ENCODE measurements around the gene FSCN2. TPM values are rescaled to one million over a fixed set of nuclear protein-coding genes. Genes with fewer than 3 reads are reported as not detected.

Gene FSCN2
- total and polyA plus RNA-seq, 10 of the 15 experiments (the other 5 are each of a cell fraction or from before 2014, with no cell fraction given), result 0.12 to 2.1 (median 0.65) TPM; not detected in 3

DNA sequence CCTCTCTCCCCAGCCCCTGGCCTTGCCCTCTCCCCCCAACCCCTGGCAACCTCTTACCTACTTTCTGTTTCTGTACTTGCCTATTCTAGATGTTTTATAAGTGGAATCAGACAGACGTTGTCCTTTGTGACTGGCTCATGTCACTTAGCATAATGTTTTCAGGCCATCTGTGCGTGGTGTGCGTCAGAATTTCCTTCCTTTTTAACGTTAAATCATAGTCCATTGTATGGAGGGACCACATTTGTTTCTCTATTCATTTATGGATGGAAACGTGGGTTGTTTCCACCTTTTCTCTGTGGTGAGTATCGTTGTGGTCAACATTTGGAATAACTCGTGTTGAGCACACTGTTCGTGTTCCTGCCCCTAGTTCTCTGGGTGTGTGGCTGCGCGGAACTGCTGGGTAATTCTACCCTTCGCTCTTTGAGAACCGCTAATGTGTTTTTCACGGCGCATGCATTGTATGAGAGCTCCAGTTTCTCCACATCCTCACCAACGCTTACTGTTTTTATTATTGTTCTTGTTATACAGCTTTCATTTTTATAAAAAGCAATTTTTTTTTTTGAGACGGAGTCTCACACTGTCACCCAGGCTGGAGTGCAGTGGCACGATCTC, 41.9 kb upstream of the FSCN2 start (continued):
- TF ChIP-seq CTCF (IDR thresholded peaks at IDR 0.05 in 2 of 3, conservative IDR thresholded peaks at IDR 0.05 in 1 of 3; ENCODE audit: control insufficient read depth in 2 of 3, extremely low read depth in 1 of 3, insufficient read depth in 1 of 3, low read depth in 3 of 3, low read length in 3 of 3) (no peak), RCOR1 (conservative IDR thresholded peaks at IDR 0.05; ENCODE audit: low read depth, low read length) (no peak)

- no peak overlapping the region for H2AFZ ChIP-seq (ENCODE audit: control insufficient read depth, low read depth, low read length)
- POLR2A ChIA-PET, result no interaction called here
- in situ Hi-C loops (cut with MboI), result loop anchor here (25.0 kb wide), 1 partner anchor 350 kb away; no protein-coding TSS in a partner anchor
Observed at GRCh38 chr17:81487089-81487486, 41.1 kb upstream of the FSCN2 start.

More at GRCh38 chr17:81487089-81487486, 41.1 kb upstream of the FSCN2 start:
- TF ChIP-seq E4F1 (IDR thresholded peaks at IDR 0.05; ENCODE audit: borderline replicate concordance, partially characterized antibody), result no peak
- RAD21 ChIA-PET (ENCODE audit: unreplicated experiment), result no interaction called here
- no peak overlapping the region for H3K4me3 ChIP-seq
- no peak for ATAC-seq
- H4K20me1 ChIP-seq (ENCODE audit: control insufficient read depth, insufficient read depth), result no peaks in the 10 kb centered on the region
- no peak overlapping the region for H3K4me2 ChIP-seq (ENCODE audit: control insufficient read depth, insufficient read depth)
- no peak for FAIRE-seq
- no peaks in the 10 kb centered on the region for H3K79me2 ChIP-seq (ENCODE audit: control insufficient read depth, insufficient read depth, low read length)
- DNase-seq (ENCODE audit: low read depth, low spot score), result no peak
- intact Hi-C loops (cut with micrococcal nuclease; ENCODE audit: unreplicated experiment), result no loop called here
- CTCF ChIA-PET, result no interaction called here
- SMC1A ChIA-PET (ENCODE audit: uncharacterized antibody, unreplicated experiment), result no interaction called here
- H3K27ac ChIP-seq (ENCODE audit: control insufficient read depth, insufficient read depth), result no peak overlapping the region
- WGBS (ENCODE audit: insufficient coverage, insufficient replicate concordance, low lambda C conversion rate, missing lambda C conversion rate), result 30% methylated on average over 10 of the region's 10 CpGs
- H3K9ac ChIP-seq (ENCODE audit: control insufficient read depth, insufficient read depth, low read length), result no peak overlapping the region
- H3K36me3 ChIP-seq (ENCODE audit: control insufficient read depth in 2 of 2, insufficient read depth in 2 of 2, low read length in 1 of 2), result no peaks in the 10 kb centered on the region
- no peaks in the 10 kb centered on the region for H3K9me3 ChIP-seq (replicated peaks; ENCODE audit: control insufficient read depth, insufficient read depth, low read length)
- no TSS peak for BruUV-seq (replicated peaks)
- H3K4me1 ChIP-seq (ENCODE audit: control insufficient read depth, insufficient read depth, low read length), result peaks cover 12% of the 10 kb centered on the region
- H3K27me3 ChIP-seq (replicated peaks in 1 of 2; ENCODE audit: control insufficient read depth in 2 of 2, insufficient read depth in 2 of 2, low read length in 1 of 2), result peaks cover 9 to 10% of the 10 kb centered on the region in 2 experiments

Measured in GM12878 (cell line).